WTC11 (cell line): ENCODE results near the gene ATP12A. TPM values are rescaled to one million over a fixed set of nuclear protein-coding genes. Genes with fewer than 3 reads are reported as not detected.

ENCODE experiments used
- ATAC-seq: fragments of 200-7000 bp; cut with Tn5 transposase; 2 replicates; pipeline ENCODE4 v1.10.0; 2021; ENCODE audit warnings: mild to moderate bottlenecking, moderate library complexity
- CTCF ChIA-PET: fragments of 300-600 bp; sonication (Branson Sonifier 250); formaldehyde crosslinking; loops from one replicate; lab custom pipeline; 2021; ENCODE audit warnings: antibody characterized with exemption; lab: Charles Lee
- POLR2A ChIA-PET: fragments of 350-600 bp; sonication (Branson Sonifier 250); formaldehyde crosslinking; loops from one replicate; lab custom pipeline; 2021; ENCODE audit warnings: antibody characterized with exemption; lab: Charles Lee
- DNase-seq: peaks from one replicate; pipeline ENCODE4 v3.0.0; 2021; ENCODE audit warnings: low spot score
- H3K27ac Mint-ChIP-seq: 2 replicates; pipeline ENCODE4 v1.8.0; 2021; ENCODE audit warnings: mixed read lengths
- H3K27me3 Mint-ChIP-seq: 2 replicates; pipeline ENCODE4 v1.8.0; 2021; ENCODE audit warnings: low read depth, mild to moderate bottlenecking, moderate library complexity, mixed read lengths
- H3K36me3 Mint-ChIP-seq: 2 replicates; pipeline ENCODE4 v1.8.0; 2021; ENCODE audit warnings: mixed read lengths
- H3K4me1 Mint-ChIP-seq: 2 replicates; pipeline ENCODE4 v1.8.0; 2022; ENCODE audit warnings: mixed read lengths
- H3K4me3 Mint-ChIP-seq: 2 replicates; pipeline ENCODE4 v1.8.0; 2021; ENCODE audit warnings: mild to moderate bottlenecking, moderate library complexity, mixed read lengths
- H3K9me3 Mint-ChIP-seq: 2 replicates; pipeline ENCODE4 v1.8.0; 2021; ENCODE audit warnings: mixed read lengths
- ATF1 ChIP-seq: sonication (generic); formaldehyde crosslinking; IDR thresholded peaks from 2 replicates; pipeline ENCODE4 v1.8.1; 2023; ENCODE audit warnings: mild to moderate bottlenecking, moderate library complexity, missing genetic modification reagents
- CREB1 ChIP-seq: sonication (generic); formaldehyde crosslinking; IDR thresholded peaks from 2 replicates; pipeline ENCODE4 v1.8.0; 2023; ENCODE audit warnings: mild to moderate bottlenecking, missing genetic modification reagents
- CREM ChIP-seq: sonication (generic); formaldehyde crosslinking; IDR thresholded peaks from 2 replicates; pipeline ENCODE4 v1.8.1; 2022; ENCODE audit warnings: mild to moderate bottlenecking, missing genetic modification reagents, moderate library complexity
- EMX1 ChIP-seq: fragments of 250-450 bp; sonication (Bioruptor Pico); IDR thresholded peaks from 2 replicates; pipeline ENCODE4 v1.8.0; 2021; ENCODE audit warnings: mild to moderate bottlenecking
- ESRRA ChIP-seq: sonication (generic); formaldehyde crosslinking; IDR thresholded peaks from 2 replicates; pipeline ENCODE4 v1.8.1; 2022; ENCODE audit warnings: mild to moderate bottlenecking, missing genetic modification reagents, borderline replicate concordance
- FOXJ3 ChIP-seq: sonication (generic); formaldehyde crosslinking; IDR thresholded peaks from 2 replicates; pipeline ENCODE4 v1.9.0; 2021; ENCODE audit warnings: missing genetic modification reagents, mild to moderate bottlenecking, borderline replicate concordance
- GABPB1 ChIP-seq: sonication (generic); formaldehyde crosslinking; IDR thresholded peaks from 2 replicates; pipeline ENCODE4 v1.8.1; 2023; ENCODE audit warnings: mild to moderate bottlenecking, missing genetic modification reagents
- JUN ChIP-seq: sonication (generic); formaldehyde crosslinking; IDR thresholded peaks from 2 replicates; pipeline ENCODE4 v1.8.0; 2023; ENCODE audit warnings: mild to moderate bottlenecking, missing genetic modification reagents
- MYBL2 ChIP-seq: sonication (generic); formaldehyde crosslinking; IDR thresholded peaks from 2 replicates; pipeline ENCODE4 v1.8.1; 2023; ENCODE audit warnings: mild to moderate bottlenecking, moderate library complexity, missing genetic modification reagents
- NFE2L1 ChIP-seq: sonication (generic); formaldehyde crosslinking; IDR thresholded peaks from 2 replicates; pipeline ENCODE4 v1.8.1; 2023; ENCODE audit warnings: missing genetic modification reagents
- NFYB ChIP-seq: sonication (generic); formaldehyde crosslinking; conservative IDR thresholded peaks from 2 replicates; pipeline ENCODE4 v1.8.0; 2022; ENCODE audit warnings: low read depth, missing genetic modification reagents
- OVOL2 ChIP-seq: fragments of 250-450 bp; sonication (Bioruptor Pico); IDR thresholded peaks from 2 replicates; pipeline ENCODE4 v1.9.0; 2021; ENCODE audit warnings: mild to moderate bottlenecking, borderline replicate concordance
- PRRX2 ChIP-seq: fragments of 250-450 bp; sonication (Bioruptor Pico); IDR thresholded peaks from 2 replicates; pipeline ENCODE4 v1.8.0; 2021; ENCODE audit warnings: mild to moderate bottlenecking
- RORB ChIP-seq: fragments of 250-450 bp; sonication (Bioruptor Pico); IDR thresholded peaks from 2 replicates; pipeline ENCODE4 v1.9.0; 2021; ENCODE audit warnings: mild to moderate bottlenecking
- SMAD3 ChIP-seq: sonication (generic); formaldehyde crosslinking; IDR thresholded peaks from 2 replicates; pipeline ENCODE4 v1.8.0; 2022; ENCODE audit warnings: missing genetic modification reagents, mild to moderate bottlenecking, borderline replicate concordance
- TEAD1 ChIP-seq: sonication (generic); formaldehyde crosslinking; IDR thresholded peaks from 2 replicates; pipeline ENCODE4 v1.8.0; 2022; ENCODE audit warnings: mild to moderate bottlenecking, missing genetic modification reagents
- ZBTB21 ChIP-seq: sonication (generic); formaldehyde crosslinking; IDR thresholded peaks from 2 replicates; pipeline ENCODE4 v1.8.1; 2023; ENCODE audit warnings: mild to moderate bottlenecking, missing genetic modification reagents, borderline replicate concordance
- ZNF317 ChIP-seq: sonication (generic); formaldehyde crosslinking; IDR thresholded peaks from 2 replicates; pipeline ENCODE4 v1.8.1; 2023; ENCODE audit warnings: low read depth, mild to moderate bottlenecking, moderate library complexity, missing genetic modification reagents, borderline replicate concordance
- ZNF671 ChIP-seq: fragments of 250-450 bp; sonication (Bioruptor Pico); IDR thresholded peaks from 2 replicates; pipeline ENCODE4 v1.8.0; 2021; ENCODE audit warnings: mild to moderate bottlenecking
- total RNA-seq: library from RNA; stranded (reverse); gene quantifications from 3 replicates; pipeline ENCODE4 v1.2.3, GENCODE V29; 2021
- TF ChIP-seq, protein P1 (sequence below): sonication (generic); formaldehyde crosslinking; IDR thresholded peaks from 2 replicates; pipeline ENCODE4 v1.8.1; 2022; ENCODE audit warnings: mild to moderate bottlenecking, moderate library complexity, missing genetic modification reagents
- TF ChIP-seq, protein P2 (sequence below): fragments of 250-450 bp; sonication (Bioruptor Pico); IDR thresholded peaks from 2 replicates; pipeline ENCODE4 v1.9.0; 2021; ENCODE audit warnings: mild to moderate bottlenecking
- TF ChIP-seq, protein P3 (sequence below): sonication (generic); formaldehyde crosslinking; IDR thresholded peaks from 2 replicates; pipeline ENCODE4 v1.8.1; 2023; ENCODE audit warnings: mild to moderate bottlenecking, missing genetic modification reagents, moderate library complexity
- TF ChIP-seq, protein P4 (sequence below): sonication (generic); formaldehyde crosslinking; IDR thresholded peaks from 2 replicates; pipeline ENCODE4 v1.8.1; 2022; ENCODE audit warnings: mild to moderate bottlenecking, missing genetic modification reagents, moderate library complexity, borderline replicate concordance
- TF ChIP-seq, protein P5 (sequence below): sonication (generic); formaldehyde crosslinking; IDR thresholded peaks from 2 replicates; pipeline ENCODE4 v1.8.0; 2022; ENCODE audit warnings: mild to moderate bottlenecking, missing genetic modification reagents
- TF ChIP-seq, protein P6 (sequence below): fragments of 250-450 bp; sonication (Bioruptor Pico); IDR thresholded peaks from 2 replicates; pipeline ENCODE4 v1.9.0; 2021; ENCODE audit warnings: mild to moderate bottlenecking
- TF ChIP-seq, protein P7 (sequence below): sonication (generic); formaldehyde crosslinking; IDR thresholded peaks from 2 replicates; pipeline ENCODE4 v1.8.1; 2023; ENCODE audit warnings: mild to moderate bottlenecking, missing genetic modification reagents, moderate library complexity

ATP12A gene
- total RNA-seq, 1 experiment from 2014 or later, result 1.4 TPM

DNA sequence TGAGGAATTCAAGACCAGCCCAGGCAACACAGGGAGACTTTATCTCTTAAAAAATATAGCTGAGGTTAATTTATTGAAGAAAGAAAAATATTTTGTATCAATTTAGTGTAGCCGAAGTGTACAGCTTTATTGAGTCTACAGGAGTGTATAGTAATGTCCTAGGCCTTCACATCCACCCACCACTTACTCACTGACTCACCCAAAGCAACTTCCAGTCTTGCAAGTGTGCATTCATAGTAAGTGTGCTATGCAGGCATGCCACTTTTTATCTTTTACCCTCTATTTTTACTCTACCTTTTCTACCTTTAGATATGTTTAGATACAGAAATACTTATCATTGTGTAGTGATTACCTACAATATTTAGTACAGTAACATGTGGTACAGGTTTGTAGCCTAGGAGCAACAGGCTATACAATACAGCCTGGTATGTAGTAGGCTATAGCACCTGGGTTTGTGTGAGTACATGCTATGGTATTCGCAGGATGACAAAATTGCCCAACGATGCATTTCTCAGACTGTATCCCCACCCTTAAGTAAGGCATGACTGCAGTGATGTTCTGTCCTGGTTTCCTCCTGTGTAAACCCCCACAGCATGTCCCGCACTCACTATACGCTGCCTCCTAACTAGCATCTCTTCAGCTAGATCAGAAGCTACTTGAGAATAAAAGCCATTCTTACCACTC lies 15.3 kb upstream of the ATP12A start:
- TF ChIP-seq ATF1 (CRISPR knock-in tag), result no peak
- TF ChIP-seq CREB1, result no peak
- TF ChIP-seq, protein P1, sequence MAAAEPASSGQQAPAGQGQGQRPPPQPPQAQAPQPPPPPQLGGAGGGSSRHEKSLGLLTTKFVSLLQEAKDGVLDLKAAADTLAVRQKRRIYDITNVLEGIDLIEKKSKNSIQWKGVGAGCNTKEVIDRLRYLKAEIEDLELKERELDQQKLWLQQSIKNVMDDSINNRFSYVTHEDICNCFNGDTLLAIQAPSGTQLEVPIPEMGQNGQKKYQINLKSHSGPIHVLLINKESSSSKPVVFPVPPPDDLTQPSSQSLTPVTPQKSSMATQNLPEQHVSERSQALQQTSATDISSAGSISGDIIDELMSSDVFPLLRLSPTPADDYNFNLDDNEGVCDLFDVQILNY (CRISPR knock-in tag), result no peak
- TF ChIP-seq GABPB1 (CRISPR knock-in tag), result no peak
- no peak for TF ChIP-seq ESRRA (CRISPR knock-in tag)
- no peak for TF ChIP-seq RORB (CRISPR knock-in tag)
- TF ChIP-seq, protein P2, sequence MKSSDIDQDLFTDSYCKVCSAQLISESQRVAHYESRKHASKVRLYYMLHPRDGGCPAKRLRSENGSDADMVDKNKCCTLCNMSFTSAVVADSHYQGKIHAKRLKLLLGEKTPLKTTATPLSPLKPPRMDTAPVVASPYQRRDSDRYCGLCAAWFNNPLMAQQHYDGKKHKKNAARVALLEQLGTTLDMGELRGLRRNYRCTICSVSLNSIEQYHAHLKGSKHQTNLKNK (CRISPR knock-in tag), result no peak
- TF ChIP-seq, protein P3, sequence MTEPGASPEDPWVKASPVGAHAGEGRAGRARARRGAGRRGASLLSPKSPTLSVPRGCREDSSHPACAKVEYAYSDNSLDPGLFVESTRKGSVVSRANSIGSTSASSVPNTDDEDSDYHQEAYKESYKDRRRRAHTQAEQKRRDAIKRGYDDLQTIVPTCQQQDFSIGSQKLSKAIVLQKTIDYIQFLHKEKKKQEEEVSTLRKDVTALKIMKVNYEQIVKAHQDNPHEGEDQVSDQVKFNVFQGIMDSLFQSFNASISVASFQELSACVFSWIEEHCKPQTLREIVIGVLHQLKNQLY (CRISPR knock-in tag), result no peak
- TF ChIP-seq JUN (CRISPR knock-in tag), result no peak
- TF ChIP-seq FOXJ3, result no peak
- TF ChIP-seq, all 79 proteins: peak for 0
- CTCF ChIA-PET, result interaction anchor here (1.2 kb wide), 1 partner anchor 29 kb away, joined by 3 read pairs; no protein-coding TSS in a partner anchor
- no peak overlapping the region for H3K27ac Mint-ChIP-seq
- POLR2A ChIA-PET, result no interaction called here
- no peak for ATAC-seq
- no peaks in the 10 kb centered on the region for H3K4me1 Mint-ChIP-seq
- no peaks in the 10 kb centered on the region for H3K36me3 Mint-ChIP-seq
- no peak overlapping the region for H3K4me3 Mint-ChIP-seq
- H3K27me3 Mint-ChIP-seq, result no peaks in the 10 kb centered on the region; the same call in 1 of the 2 replicates
- DNase-seq, result no peak
- H3K9me3 Mint-ChIP-seq, result no peaks in the 10 kb centered on the region

DNA sequence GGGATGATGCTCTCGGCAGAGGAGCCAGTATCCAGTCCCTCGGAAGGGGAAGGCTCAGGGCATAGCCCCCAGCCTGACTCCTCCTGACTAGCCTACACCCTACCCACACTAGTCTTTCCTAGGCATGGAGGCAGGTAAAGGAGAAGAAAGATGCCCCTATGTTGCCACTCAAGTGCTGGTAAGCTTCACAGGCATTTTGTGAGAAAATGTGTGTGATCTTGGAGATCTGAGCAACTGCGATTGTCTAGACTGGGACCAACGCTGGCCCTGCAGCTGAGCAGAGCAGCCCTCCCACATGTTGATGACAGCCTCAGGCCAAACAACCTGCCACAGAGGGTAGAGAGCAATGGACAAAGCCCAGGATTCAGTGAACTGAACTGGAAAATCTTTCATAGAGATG lies 11.7 kb upstream of the ATP12A start:
- H3K27ac Mint-ChIP-seq, result no peak overlapping the region
- CTCF ChIA-PET, result interaction anchor here (1.4 kb wide), 1 partner anchor 88 kb away, joined by 3 read pairs; no protein-coding TSS in a partner anchor
- TF ChIP-seq ATF1 (CRISPR knock-in tag), result no peak
- no peak for TF ChIP-seq ZNF317 (CRISPR knock-in tag)
- TF ChIP-seq, protein P4, sequence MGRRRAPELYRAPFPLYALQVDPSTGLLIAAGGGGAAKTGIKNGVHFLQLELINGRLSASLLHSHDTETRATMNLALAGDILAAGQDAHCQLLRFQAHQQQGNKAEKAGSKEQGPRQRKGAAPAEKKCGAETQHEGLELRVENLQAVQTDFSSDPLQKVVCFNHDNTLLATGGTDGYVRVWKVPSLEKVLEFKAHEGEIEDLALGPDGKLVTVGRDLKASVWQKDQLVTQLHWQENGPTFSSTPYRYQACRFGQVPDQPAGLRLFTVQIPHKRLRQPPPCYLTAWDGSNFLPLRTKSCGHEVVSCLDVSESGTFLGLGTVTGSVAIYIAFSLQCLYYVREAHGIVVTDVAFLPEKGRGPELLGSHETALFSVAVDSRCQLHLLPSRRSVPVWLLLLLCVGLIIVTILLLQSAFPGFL (CRISPR knock-in tag), result no peak
- TF ChIP-seq ESRRA (CRISPR knock-in tag), result no peak
- no peak for TF ChIP-seq SMAD3
- TF ChIP-seq, protein P3 (CRISPR knock-in tag), result no peak
- TF ChIP-seq MYBL2 (CRISPR knock-in tag), result no peak
- TF ChIP-seq NFE2L1 (CRISPR knock-in tag), result no peak
- no peak for TF ChIP-seq NFYB (CRISPR knock-in tag)
- TF ChIP-seq TEAD1 (CRISPR knock-in tag), result no peak
- no peak for TF ChIP-seq CREM (CRISPR knock-in tag)
- TF ChIP-seq OVOL2 (CRISPR knock-in tag), result no peak
- TF ChIP-seq, protein P5, sequence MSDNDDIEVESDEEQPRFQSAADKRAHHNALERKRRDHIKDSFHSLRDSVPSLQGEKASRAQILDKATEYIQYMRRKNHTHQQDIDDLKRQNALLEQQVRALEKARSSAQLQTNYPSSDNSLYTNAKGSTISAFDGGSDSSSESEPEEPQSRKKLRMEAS (CRISPR knock-in tag), result no peak
- no peak for TF ChIP-seq PRRX2 (CRISPR knock-in tag)
- TF ChIP-seq EMX1 (CRISPR knock-in tag), result no peak
- TF ChIP-seq ZNF671 (CRISPR knock-in tag), result no peak
- no peak for TF ChIP-seq ZBTB21 (CRISPR knock-in tag)
- TF ChIP-seq, protein P6, sequence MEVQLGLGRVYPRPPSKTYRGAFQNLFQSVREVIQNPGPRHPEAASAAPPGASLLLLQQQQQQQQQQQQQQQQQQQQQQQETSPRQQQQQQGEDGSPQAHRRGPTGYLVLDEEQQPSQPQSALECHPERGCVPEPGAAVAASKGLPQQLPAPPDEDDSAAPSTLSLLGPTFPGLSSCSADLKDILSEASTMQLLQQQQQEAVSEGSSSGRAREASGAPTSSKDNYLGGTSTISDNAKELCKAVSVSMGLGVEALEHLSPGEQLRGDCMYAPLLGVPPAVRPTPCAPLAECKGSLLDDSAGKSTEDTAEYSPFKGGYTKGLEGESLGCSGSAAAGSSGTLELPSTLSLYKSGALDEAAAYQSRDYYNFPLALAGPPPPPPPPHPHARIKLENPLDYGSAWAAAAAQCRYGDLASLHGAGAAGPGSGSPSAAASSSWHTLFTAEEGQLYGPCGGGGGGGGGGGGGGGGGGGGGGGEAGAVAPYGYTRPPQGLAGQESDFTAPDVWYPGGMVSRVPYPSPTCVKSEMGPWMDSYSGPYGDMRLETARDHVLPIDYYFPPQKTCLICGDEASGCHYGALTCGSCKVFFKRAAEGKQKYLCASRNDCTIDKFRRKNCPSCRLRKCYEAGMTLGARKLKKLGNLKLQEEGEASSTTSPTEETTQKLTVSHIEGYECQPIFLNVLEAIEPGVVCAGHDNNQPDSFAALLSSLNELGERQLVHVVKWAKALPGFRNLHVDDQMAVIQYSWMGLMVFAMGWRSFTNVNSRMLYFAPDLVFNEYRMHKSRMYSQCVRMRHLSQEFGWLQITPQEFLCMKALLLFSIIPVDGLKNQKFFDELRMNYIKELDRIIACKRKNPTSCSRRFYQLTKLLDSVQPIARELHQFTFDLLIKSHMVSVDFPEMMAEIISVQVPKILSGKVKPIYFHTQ, result no peak
- TF ChIP-seq, protein P7, sequence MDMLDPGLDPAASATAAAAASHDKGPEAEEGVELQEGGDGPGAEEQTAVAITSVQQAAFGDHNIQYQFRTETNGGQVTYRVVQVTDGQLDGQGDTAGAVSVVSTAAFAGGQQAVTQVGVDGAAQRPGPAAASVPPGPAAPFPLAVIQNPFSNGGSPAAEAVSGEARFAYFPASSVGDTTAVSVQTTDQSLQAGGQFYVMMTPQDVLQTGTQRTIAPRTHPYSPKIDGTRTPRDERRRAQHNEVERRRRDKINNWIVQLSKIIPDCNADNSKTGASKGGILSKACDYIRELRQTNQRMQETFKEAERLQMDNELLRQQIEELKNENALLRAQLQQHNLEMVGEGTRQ (CRISPR knock-in tag), result no peak

More for the DNA sequence above, 11.7 kb upstream of the ATP12A start:
- no peak for DNase-seq
- Mint-ChIP-seq H3K4me3 (no peak overlapping the region), H3K9me3 (no peaks in the 10 kb centered on the region), H3K4me1 (peaks cover 13% of the 10 kb centered on the region), H3K27me3 (no peaks in the 10 kb centered on the region; the same call in 1 of the 2 replicates), H3K36me3 (no peaks in the 10 kb centered on the region)
- POLR2A ChIA-PET, result no interaction called here
- ATAC-seq, result no peak
